ENCODE measurements around the gene BTG1.
A peak's percentile ranks its signal among the peaks of the same experiment; 100 is the strongest.
"Not testable (repeated sequence)": the region's sequence is repeated elsewhere in the genome, so short reads cannot be mapped to it uniquely, and the experiment has no call there.

The BTG1 gene

DNA sequence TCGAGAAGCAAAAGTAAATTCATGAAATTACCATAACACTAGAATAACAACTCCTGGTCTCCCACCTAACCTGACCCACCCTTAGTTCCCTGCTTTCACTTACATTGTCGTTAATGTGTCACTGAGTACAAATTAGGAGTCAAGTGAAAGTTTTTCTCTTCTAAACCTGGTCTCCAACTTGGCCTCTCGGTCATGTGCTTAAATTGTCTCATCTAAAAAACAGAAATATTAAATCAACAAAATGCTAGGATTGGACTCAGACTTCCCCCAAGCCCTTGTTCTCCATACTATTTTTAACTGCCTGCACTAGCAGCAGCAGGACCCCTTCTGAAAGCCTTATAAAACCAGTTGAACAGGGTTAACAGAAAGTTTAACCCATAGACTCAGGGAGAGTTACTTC, 1.8 kb upstream of the BTG1 start:
- DNase-seq: no peak

DNA sequence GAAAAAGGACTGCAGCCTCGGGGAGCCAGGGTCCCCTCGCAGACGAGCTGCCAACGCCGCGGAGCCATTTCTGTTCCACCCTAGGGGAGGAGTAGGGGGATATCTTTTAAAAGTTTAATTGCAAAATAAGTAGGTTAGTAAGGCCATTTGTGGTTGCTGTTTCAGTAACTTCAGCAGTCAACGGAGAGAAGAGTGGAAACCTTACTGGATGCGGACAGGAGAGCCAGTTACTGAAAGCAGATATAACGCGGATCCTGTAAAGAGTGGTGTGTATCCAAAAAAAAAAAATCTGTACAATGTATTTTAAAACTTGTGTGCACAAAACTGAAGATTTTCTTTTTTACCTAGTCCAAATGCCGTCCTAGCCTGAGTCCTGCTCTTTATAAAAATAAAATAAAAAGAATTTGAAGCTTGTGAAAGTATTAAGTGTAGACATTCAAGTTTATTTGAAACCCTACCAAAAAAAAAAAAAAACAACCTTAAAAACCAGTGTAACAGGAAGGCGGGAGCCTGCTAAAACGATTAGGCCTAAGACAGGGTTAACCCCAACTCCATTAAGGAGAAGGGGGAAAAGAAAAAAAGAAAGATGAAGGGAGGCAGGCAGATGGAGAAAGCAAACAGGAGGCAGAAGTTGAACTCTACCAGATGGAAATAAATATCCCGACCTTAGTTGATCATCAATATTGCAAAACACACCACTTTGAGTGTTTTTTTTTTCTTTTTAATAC, 1.0 kb upstream of the BTG1 start:
- DNase-seq: no peak

DNA sequence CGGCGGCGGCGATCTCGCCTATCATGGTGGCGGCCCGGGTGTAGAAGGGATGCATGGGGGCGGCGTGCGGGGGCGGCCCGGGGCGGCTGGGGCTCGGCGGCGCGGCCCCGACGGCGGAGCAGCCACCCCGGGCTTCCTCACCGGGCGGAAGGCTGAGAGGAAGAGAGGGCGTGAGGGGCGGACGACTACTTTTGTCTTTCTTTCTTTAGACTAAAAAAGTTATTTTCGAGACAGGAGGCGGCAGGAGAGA, 240 bp downstream of the BTG1 start:
- no peak for DNase-seq

- DNase-seq: peak; percentile 75
Measured at GRCh38 chr12:92144631-92145480, 790 bp downstream of the BTG1 start.

DNA sequence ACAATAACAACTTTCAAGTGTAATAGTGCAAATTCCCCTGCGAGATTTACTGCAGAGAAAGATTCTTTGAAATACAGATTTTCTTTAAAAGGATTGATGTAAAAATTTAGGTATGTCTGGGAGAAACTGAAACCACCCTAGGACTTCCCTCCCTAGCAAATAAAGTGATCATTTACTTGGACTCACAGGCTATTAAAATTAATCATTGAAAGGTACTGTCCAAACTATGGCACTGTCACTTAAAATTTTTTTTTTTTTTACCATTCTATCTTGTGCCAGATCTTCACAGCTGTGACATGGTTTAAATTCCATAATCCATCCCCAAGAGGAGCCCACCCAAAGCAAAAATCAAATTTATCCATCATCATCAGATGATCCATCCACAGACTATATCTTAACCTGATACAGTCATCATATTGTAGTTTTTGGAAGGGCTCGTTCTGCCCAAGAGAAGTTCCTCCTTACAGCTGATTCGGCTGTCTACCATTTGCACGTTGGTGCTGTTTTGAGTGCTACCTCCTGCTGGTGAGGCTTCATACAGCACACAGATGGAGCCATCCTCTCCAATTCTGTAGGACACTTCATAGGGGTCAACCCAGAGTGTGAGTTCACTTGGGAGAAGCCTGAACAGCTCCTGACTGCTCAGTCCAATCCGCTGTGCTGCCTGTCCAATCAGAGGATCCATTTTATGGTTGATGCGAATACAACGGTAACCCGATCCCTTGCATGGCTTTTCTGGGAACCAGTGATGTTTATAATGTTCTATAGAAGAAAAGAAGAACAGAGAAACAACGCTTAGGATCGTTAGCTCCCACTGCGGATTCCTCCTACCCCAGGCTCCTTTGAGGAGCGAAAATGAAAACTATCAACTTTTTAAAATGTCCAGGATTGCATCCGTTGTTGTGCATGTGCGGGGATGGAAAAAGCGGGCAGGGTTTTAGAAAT, 1.7 kb downstream of the BTG1 start:
- DNase-seq: peak; percentile 77

- DNase-seq: no peak
Measured at GRCh38 chr12:92143258-92143657, 2.4 kb downstream of the BTG1 start.

DNA sequence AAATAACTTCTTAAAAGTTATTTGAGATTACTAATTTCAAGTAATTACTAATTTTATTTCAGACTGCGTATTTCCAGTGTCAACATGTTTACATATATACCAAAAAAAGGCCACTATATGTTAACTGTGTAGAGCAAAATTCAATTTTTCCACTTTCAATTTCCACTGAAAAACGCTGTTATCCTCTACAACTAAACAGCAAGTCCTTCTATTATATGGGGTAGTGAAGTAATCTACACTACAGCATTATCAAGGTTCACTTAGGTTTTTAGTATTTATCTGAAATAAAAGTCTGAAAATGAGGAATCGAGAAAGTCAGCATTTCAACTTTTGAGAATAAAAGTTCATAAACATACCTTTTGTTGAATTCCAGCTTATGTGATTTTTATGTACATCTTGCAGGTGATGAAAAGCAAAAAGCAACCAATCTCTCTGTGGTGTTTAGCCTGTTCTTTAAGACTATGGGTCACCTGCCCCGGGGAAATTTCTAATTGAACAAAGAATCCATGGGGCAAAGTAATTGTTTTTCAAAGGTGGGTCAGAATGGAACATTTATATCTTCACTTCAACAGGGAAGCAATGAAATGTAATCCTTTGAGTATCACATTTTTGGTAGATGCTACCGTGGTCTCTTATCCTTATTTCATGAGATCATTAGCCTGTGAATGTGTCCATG, 3.3 kb downstream of the BTG1 start:
- DNase-seq: no peak

DNA sequence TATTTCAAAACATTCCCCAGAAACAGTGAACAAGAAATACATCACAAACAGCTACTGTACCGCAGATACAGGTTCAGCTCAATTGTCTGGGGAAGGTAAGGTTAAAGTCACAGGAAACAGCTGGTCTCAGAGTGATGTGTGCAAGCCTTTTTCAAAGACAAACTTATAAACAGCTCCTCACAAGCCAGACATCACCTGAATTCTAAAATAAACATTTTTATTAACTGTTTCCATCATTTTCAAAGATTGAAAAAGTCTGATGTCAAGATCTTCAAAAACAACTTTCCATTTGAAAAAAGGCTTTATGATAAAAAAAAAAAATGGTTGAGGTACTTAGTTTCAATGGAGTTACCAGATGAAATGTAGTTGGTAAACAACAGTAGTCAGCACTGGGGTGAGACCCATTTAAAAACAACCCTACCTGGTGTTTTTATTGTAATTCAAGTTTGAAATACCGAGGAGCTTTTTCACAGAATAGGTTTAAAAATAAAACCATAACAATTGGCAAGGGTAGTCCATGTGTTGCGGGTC, 4.0 kb downstream of the BTG1 start:
- no peak for DNase-seq

GRCh38 chr12:92140896-92141536, 4.6 kb downstream of the BTG1 start:
- no peak for DNase-seq

- DNase-seq: no peak
Measured at GRCh38 chr12:92140156-92140555, 5.5 kb downstream of the BTG1 start.

DNA sequence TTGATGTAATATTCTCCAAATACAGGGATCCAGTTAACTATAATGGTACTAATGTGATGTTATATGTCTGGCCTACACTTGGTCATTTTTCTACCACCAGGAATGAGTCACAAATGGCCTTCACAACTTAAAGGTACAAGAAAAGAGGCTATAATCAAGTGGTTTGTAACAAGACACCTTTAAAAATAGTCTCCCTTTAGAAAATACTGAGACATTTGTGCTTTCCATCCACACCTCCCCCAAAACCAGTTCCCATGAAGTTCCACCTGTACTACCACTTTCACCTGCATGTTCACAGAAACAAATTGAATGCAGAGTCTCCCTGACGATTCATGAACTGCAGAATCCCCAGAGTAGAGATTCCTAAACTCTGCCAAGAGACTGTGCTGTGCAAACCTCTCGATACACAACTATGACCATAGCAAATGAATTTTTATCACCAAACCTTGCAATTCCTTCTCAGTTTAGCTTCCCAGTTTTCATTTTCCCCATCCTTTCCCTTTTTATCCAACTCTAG, 6.0 kb downstream of the BTG1 start:
- no peak for DNase-seq

- no peak for DNase-seq
Measured at GRCh38 chr12:92138626-92139025, 7.0 kb downstream of the BTG1 start.

DNA sequence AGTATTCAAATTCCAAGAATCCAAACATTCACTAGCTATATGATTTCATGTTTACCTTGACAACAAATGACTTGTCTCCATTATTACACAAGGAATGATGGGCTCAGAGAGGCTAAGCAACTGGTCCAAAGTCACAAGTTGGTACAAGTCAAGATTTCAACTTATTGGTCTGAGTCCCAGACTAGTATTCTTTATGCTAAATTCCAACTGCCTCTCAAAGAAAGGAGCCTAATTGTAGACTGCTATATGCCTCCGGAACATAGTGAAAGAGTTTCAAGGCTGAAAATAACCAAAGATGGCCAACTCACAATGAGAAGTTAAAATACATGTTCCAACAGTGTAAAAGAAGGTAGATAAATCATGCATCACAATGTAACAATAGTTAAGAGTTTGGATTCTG, 7.5 kb downstream of the BTG1 start:
- no peak for DNase-seq

- DNase-seq: no peak
Measured at GRCh38 chr12:92136965-92137721, 8.5 kb downstream of the BTG1 start.

GRCh38 chr12:92136026-92136730, 9.5 kb downstream of the BTG1 start:
- no peak for DNase-seq

DNA sequence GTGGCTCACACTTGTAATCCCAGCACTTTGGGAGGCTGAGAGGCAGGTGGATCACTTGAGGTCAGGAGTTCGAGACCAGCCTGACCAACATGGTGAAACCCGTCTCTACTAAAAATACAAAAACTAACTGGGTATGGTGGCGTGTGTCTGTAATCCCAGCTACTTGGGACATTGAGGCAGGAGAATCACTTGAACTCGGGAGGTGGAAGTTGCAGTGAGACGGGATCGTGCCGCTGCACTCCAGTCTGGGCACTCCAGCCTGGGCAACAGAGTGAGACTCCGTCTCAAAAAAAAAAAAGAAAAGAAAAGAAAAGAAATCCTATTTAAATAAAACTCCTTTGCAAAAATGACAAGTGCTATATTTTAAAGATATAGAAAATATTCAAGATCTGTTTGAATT, 10.1 kb downstream of the BTG1 start:
- DNase-seq: not testable (repeated sequence)

DNA sequence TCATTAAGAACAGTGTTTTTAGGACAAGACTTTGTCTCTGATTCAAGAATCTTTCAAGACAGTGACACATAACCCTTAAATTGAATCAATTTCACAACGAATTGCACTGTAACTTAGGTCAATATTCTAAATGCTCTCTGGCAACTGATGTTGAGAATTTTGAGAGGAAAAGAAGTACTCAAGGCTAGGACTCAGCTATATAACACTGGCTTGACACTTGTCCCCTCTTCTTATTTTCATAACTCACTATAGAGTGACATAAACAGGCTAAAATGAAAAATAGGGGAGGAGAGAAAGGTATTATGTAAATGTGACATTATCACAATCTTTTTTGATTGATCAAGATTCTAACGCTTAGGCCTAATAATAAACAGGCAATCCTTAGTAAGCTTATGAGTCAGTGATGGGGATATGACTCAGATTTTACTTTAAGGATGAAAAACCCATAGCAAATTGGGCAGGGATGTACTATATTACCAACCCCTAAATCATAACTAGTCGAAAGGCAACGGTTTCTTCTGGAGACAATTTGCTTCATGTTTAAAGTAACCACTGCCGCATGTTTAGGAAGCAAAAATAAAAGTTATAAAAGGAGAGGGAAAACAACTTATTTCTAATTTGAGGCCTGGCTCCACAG, 10.9 kb downstream of the BTG1 start:
- DNase-seq: no peak

DNA sequence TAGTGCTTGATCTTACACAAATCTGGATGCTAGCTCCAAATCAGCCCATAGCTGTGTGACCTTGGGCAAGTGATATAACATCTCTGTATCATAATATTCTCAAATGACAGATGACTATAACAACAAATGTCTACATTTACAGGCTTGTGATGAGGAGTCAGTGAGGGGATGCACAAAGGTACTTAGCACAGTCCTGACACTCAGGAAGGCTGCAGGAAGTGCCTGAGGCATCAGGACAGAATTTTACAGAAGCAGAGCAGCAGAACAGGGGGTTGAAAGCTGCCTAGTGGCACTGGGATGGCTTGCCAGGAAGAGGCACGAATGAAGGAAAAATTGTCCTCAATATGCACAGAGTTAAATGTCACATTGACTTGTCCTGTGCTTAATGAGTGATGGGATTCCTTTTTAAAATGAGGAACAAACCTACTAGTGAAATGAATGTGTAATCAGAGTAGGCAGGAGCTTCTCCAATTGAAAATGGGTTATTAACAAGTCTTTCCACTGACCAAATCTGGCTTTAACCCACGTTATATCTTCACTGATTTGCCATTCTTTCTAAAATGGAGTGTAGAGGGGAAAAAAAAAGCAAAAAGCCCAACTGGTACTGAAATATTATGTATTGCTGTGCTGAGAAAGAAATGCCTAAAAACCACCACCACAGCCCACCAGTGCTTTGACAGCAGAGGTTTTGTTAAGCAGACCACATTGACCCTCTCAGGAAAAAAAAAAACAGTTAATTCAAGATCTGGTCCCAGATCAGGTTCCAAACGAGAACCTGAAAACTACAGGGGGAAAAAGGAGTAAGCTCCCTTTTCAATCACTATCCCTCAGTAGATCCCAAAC, 11.6 kb downstream of the BTG1 start:
- DNase-seq: no peak

DNA sequence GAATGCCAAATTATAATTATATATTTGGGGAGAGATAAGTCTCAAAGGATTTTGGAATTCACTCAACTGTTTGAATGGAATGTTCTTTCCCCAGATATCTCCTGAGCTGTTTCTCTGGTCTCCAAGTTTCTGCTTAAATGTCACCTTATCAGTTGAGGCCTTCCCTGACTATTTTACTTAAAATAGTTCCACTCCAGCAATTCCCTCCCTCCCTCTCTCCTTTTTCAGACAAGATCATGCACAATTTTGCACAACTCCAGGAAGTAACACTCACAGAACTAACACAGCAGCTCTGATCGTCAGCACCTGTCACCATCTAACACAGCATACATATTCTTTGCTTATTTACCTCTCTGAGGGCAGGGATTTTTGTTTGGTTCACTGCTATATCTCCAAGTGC, 12.5 kb downstream of the BTG1 start:
- no peak for DNase-seq
